Loucy (cell line): ENCODE measurements around the gene FJX1.

Source experiments
- CTCF ChIP-seq: fragments of 200-600 bp; sonication (generic); conservative IDR thresholded peaks from 2 replicates; pipeline ENCODE4 v1.5.1; 2014; ENCODE audit warnings: mild to moderate bottlenecking, antibody characterized with exemption, low read length
- EZH2phosphoT487 ChIP-seq: fragments of 200-600 bp; IDR thresholded peaks from 2 replicates; pipeline ENCODE4 v1.6.1; 2018; ENCODE audit warnings: antibody characterized with exemption, mild to moderate bottlenecking, moderate library complexity, borderline replicate concordance

- TF ChIP-seq CTCF = no peak
- no peak for TF ChIP-seq EZH2phosphoT487
Measured at GRCh38 chr11:35602160-35602793, 16.0 kb upstream of the FJX1 start.
